Chondrocyte (in vitro differentiated cells): Measurements from ENCODE around the gene NME4. TPM values are rescaled to one million over a fixed set of nuclear protein-coding genes. Genes with fewer than 3 reads are reported as not detected.

ENCODE experiments used
- DNase-seq: peaks from one replicate; pipeline ENCODE4 v3.0.0; 2021; ENCODE audit warnings: mixed read lengths, low spot score
- H3K27ac Mint-ChIP-seq: one replicate; pipeline ENCODE4 v1.8.0; 2021; ENCODE audit warnings: mild to moderate bottlenecking, moderate library complexity, mixed read lengths; ENCODE audit not compliant: unreplicated experiment
- H3K27me3 Mint-ChIP-seq: 2 replicates; pipeline ENCODE4 v1.8.0; 2021; ENCODE audit warnings: low read depth, mixed read lengths
- H3K36me3 Mint-ChIP-seq: 2 replicates; pipeline ENCODE4 v1.8.0; 2021; ENCODE audit warnings: low read depth, mixed read lengths
- H3K4me1 Mint-ChIP-seq: 2 replicates; pipeline ENCODE4 v1.8.0; 2021; ENCODE audit warnings: low read depth, mild to moderate bottlenecking, mixed read lengths
- H3K4me3 Mint-ChIP-seq: one replicate; pipeline ENCODE4 v1.8.0; 2021; ENCODE audit warnings: mild to moderate bottlenecking, moderate library complexity, mixed read lengths; ENCODE audit not compliant: unreplicated experiment
- H3K9me3 Mint-ChIP-seq: 2 replicates; pipeline ENCODE4 v1.8.0; 2021; ENCODE audit warnings: low read depth, mixed read lengths
- CTCF ChIP-seq: fragments of 200-600 bp; sonication (generic); IDR thresholded peaks from 2 replicates; pipeline ENCODE4 v1.5.0; 2021; ENCODE audit warnings: antibody characterized with exemption, mild to moderate bottlenecking, moderate library complexity
- total RNA-seq: library from RNA; stranded (reverse); gene quantifications from 3 replicates; pipeline ENCODE4 v1.2.1, GENCODE V29; 2021

NME4 gene
- total RNA-seq, 1 donor from 2014 or later: 231 TPM

- Mint-ChIP-seq H3K9me3 (no peaks in the 10 kb centered on the region), H3K27me3 (no peaks in the 10 kb centered on the region), H3K4me3 (no peak overlapping the region), H3K4me1 (peaks cover 28% of the 10 kb centered on the region), H3K36me3 (no peaks in the 10 kb centered on the region), H3K27ac (peak overlapping the region; percentile 61)
- TF ChIP-seq CTCF: no peak
- DNase-seq: no peak
These were observed 43.6 kb downstream of the NME4 start for GRCh38 chr16:440627-441026.

GRCh38 chr16:441447-441846 is 44.4 kb downstream of the NME4 start:
- peaks cover 28% of the 10 kb centered on the region for H3K4me1 Mint-ChIP-seq
- no peak for TF ChIP-seq CTCF
- no peaks in the 10 kb centered on the region for H3K27me3 Mint-ChIP-seq
- no peak overlapping the region for H3K27ac Mint-ChIP-seq
- DNase-seq: no peak
- no peaks in the 10 kb centered on the region for H3K9me3 Mint-ChIP-seq
- H3K36me3 Mint-ChIP-seq: no peaks in the 10 kb centered on the region
- H3K4me3 Mint-ChIP-seq: no peak overlapping the region

- no peaks in the 10 kb centered on the region for H3K9me3 Mint-ChIP-seq
- no peak for DNase-seq
- no peak overlapping the region for H3K27ac Mint-ChIP-seq
- H3K27me3 Mint-ChIP-seq: no peaks in the 10 kb centered on the region
- H3K36me3 Mint-ChIP-seq: no peaks in the 10 kb centered on the region
- H3K4me1 Mint-ChIP-seq: peaks cover 28% of the 10 kb centered on the region
- no peak for TF ChIP-seq CTCF
- H3K4me3 Mint-ChIP-seq: no peak overlapping the region
These were observed 46.0 kb downstream of the NME4 start for GRCh38 chr16:442976-443375.

DNA sequence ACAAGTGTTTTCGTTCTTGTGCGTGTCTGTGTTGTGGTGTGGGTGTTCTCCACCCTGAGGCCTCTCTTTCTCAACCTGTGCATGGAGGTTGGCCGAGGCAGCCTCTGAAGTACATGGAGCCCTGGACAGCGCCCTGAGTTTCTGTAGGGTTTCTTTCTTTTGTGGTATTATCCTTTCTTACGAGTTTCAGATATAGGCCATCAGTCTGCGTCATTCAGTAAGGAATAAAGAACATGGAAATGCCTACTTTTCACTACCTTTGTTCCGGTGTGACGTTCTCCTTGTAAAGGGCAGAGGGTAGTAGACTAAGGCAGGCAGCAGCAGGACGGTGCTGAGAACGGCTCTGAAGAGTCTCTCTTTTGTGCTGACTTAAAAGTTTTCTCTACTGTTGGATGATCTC is 47.0 kb downstream of the NME4 start:
- peaks cover 28% of the 10 kb centered on the region for H3K4me1 Mint-ChIP-seq
- H3K36me3 Mint-ChIP-seq: no peaks in the 10 kb centered on the region
- H3K9me3 Mint-ChIP-seq: no peaks in the 10 kb centered on the region
- no peak overlapping the region for H3K27ac Mint-ChIP-seq
- no peak overlapping the region for H3K4me3 Mint-ChIP-seq
- no peak for TF ChIP-seq CTCF
- no peak for DNase-seq
- no peaks in the 10 kb centered on the region for H3K27me3 Mint-ChIP-seq

- H3K36me3 Mint-ChIP-seq: no peaks in the 10 kb centered on the region
- H3K4me3 Mint-ChIP-seq: no peak overlapping the region
- H3K27me3 Mint-ChIP-seq: no peaks in the 10 kb centered on the region
- no peaks in the 10 kb centered on the region for H3K9me3 Mint-ChIP-seq
- no peak overlapping the region for H3K27ac Mint-ChIP-seq
- DNase-seq: no peak
- peaks cover 22% of the 10 kb centered on the region for H3K4me1 Mint-ChIP-seq
- no peak for TF ChIP-seq CTCF
These were observed 48.6 kb downstream of the NME4 start for GRCh38 chr16:445566-445965.

Other genes starting within 250 kb of the NME4 start
- not detected in 3 replicates for gene HBZ, start 244.6 kb upstream of the NME4 start, total RNA-seq
- gene HBM, start 231.2 kb upstream of the NME4 start, total RNA-seq: not detected in 3 replicates
- gene HBA2, start 224.3 kb upstream of the NME4 start, total RNA-seq: not detected in 3 replicates
- not detected in 3 replicates for gene HBA1, start 220.5 kb upstream of the NME4 start, total RNA-seq
- gene HBQ1, start 216.7 kb upstream of the NME4 start, total RNA-seq: 0.74 TPM in 1 of 3 replicates, not detected in the others
- 64.6 to 79.4 TPM (median 64.9 TPM) in 3 replicates for gene LUC7L, start 167.8 kb upstream of the NME4 start, total RNA-seq
- 122 to 146 TPM (median 125 TPM) in 3 replicates for gene FAM234A, start 162.4 kb upstream of the NME4 start, total RNA-seq
- gene RGS11, start 121.3 kb upstream of the NME4 start, total RNA-seq: 20.3 to 23.2 TPM (median 21.0 TPM) in 3 replicates
- 0.82 to 4.0 TPM (median 3.7 TPM) in 3 replicates for gene ARHGDIG, start 116.6 kb upstream of the NME4 start, total RNA-seq
- 0.89 to 1.6 TPM (median 1.5 TPM) in 3 replicates for gene PDIA2, start 114.0 kb upstream of the NME4 start, total RNA-seq
- 19.8 to 27.2 TPM (median 26.9 TPM) in 3 replicates for gene AXIN1, start 44.5 kb upstream of the NME4 start, total RNA-seq
- gene MRPL28, start 26.7 kb upstream of the NME4 start, total RNA-seq: 53.4 to 57.7 TPM (median 54.7 TPM) in 3 replicates
- gene PGAP6, start 15.2 kb upstream of the NME4 start, total RNA-seq: 49.5 to 61.2 TPM (median 59.7 TPM) in 3 replicates
- gene DECR2, start 4.7 kb downstream of the NME4 start, total RNA-seq: 21.8 to 25.1 TPM (median 22.2 TPM) in 3 replicates
- 41.9 to 52.4 TPM (median 45.1 TPM) in 3 replicates for gene RAB11FIP3, start 28.4 kb downstream of the NME4 start, total RNA-seq
- 28.8 to 32.0 TPM (median 29.7 TPM) in 3 replicates for gene CAPN15, start 130.5 kb downstream of the NME4 start, total RNA-seq
- not detected in 3 replicates for gene PRR35, start 163.2 kb downstream of the NME4 start, total RNA-seq
- gene NHLRC4, start 169.8 kb downstream of the NME4 start, total RNA-seq: not detected in 3 replicates
- gene PIGQ, start 172.8 kb downstream of the NME4 start, total RNA-seq: 34.1 to 57.1 TPM (median 37.3 TPM) in 3 replicates
- 15.2 to 19.6 TPM (median 19.6 TPM) in 3 replicates for gene RAB40C, start 192.9 kb downstream of the NME4 start, total RNA-seq
- gene WFIKKN1, start 233.8 kb downstream of the NME4 start, total RNA-seq: 0.36 to 0.56 TPM (median 0.47 TPM) in 3 replicates
- 58.9 to 68.5 TPM (median 68.1 TPM) in 3 replicates for gene METTL26, start 239.1 kb downstream of the NME4 start, total RNA-seq
- gene MCRIP2, start 244.6 kb downstream of the NME4 start, total RNA-seq: 10.4 to 16.9 TPM (median 15.3 TPM) in 3 replicates